HAP-1 (cell line): Measurements from ENCODE around the gene IRX4.

Source experiments
- DNase-seq, 2 experiments: peaks; one replicate each; pipeline ENCODE4 v3.0.0-alpha.2; 2016 to 2020; ENCODE audit warnings: low spot score in 2 of 2
- H3K27me3 ChIP-seq: fragments of 250-450 bp; sonication (Bioruptor Pico); 2 replicates; pipeline ENCODE4 v1.5.1; 2020; ENCODE audit warnings: low read depth, mild to moderate bottlenecking, moderate library complexity
- H3K36me3 ChIP-seq: fragments of 250-450 bp; sonication (Bioruptor Pico); replicated peaks from 2 replicates; pipeline ENCODE4 v1.5.1; 2020; ENCODE audit warnings: mild to moderate bottlenecking
- H3K4me1 ChIP-seq: fragments of 250-450 bp; sonication (Bioruptor Pico); 2 replicates; pipeline ENCODE4 v1.5.1; 2020; ENCODE audit warnings: mild to moderate bottlenecking
- H3K4me3 ChIP-seq: fragments of 250-450 bp; sonication (Bioruptor Pico); 2 replicates; pipeline ENCODE4 v1.5.1; 2020; ENCODE audit warnings: mild to moderate bottlenecking, moderate library complexity
- H3K9me3 ChIP-seq: fragments of 250-450 bp; sonication (Bioruptor Pico); 2 replicates; pipeline ENCODE4 v1.5.1; 2020; ENCODE audit warnings: mild to moderate bottlenecking, moderate library complexity
- in situ Hi-C: fragments of 300-500 bp; cut with MboI; formaldehyde crosslinking; loops from 3 replicates; pipeline ENCODE4 v1.14.3; 2020; ENCODE audit warnings: low sequenced_read_pairs, inconsistent platforms, mixed read lengths

Gene IRX4

DNA sequence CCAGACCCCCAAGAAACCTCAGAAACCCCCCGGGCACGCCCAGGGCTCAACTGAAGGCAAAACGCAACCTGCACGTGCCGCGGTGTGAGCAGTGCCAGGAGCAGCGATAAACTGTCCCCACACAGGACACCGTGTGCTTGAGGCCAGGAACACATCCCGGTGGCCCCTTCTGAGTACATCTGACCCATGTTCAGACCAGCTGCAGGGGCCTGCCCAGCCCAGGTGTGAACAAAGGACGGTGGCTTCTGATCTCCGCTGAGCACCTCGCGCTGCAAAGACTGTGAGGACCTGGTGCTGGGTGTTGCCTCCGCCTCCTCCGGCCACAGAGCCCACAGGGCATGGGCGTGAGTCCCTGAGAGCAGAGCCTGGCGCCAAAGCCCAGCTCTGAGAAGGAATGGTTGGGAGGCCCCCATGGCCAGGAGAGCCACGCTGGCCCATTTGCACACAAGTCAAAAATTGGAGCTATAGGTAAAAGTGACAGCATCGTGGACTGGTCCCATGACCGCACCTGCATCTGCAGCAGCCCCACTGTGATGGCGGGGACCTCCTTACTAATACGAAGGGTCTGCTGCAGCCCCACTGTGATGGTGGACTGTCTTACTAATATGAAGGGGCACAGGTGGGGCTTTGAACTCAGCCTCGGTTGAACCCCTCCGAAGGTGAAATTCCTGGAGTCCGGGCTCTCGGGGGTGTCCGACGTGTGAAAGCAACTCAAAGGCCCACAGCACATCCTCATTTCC, 50.0 kb downstream of the IRX4 start:
- no peaks in the 10 kb centered on the region for H3K4me1 ChIP-seq
- no peaks in the 10 kb centered on the region for H3K9me3 ChIP-seq
- no peak for DNase-seq
- no peaks in the 10 kb centered on the region for H3K27me3 ChIP-seq
- no peaks in the 10 kb centered on the region for H3K36me3 ChIP-seq
- in situ Hi-C loops: no loop called here
- no peak overlapping the region for H3K4me3 ChIP-seq

DNA sequence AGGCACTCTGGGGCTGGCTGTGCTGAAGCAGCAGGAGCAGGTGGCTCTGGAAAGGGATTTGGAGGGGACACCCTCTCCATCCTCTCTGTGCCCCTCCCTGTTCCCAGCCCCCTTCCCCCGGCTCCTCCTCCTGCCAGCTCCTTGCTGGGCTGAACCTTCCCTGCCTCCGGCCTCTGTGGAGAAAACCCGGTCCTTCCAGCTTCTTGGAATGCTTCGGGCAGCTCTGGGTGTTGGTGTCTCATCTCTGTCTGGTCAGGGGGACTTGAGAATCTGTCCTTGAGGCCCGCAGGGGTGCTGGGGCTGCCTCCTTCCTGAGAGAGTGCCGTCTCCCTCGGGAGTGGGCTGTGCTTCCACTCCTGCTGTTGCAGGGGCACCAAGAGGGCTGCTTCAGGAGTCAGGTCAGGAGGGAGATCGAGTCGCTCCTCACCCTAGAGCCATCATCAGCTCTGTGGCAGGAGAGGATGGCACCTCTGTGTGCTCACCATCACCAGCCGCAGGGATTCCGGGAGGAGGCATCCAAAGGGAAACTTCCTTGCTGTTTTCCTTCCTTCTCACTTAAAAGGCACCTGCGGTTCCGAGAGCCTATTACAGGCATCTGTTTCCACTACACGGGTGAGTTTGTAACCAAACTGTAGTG, 50.9 kb downstream of the IRX4 start:
- Histone ChIP-seq H3K36me3 (no peaks in the 10 kb centered on the region), H3K27me3 (no peaks in the 10 kb centered on the region), H3K4me1 (no peaks in the 10 kb centered on the region), H3K4me3 (no peak overlapping the region), H3K9me3 (no peaks in the 10 kb centered on the region)
- in situ Hi-C loops: no loop called here
- no peak for DNase-seq

- in situ Hi-C loops: no loop called here
- Histone ChIP-seq H3K27me3 (no peaks in the 10 kb centered on the region), H3K36me3 (no peaks in the 10 kb centered on the region), H3K4me1 (no peaks in the 10 kb centered on the region), H3K4me3 (no peak overlapping the region), H3K9me3 (no peaks in the 10 kb centered on the region)
- no peak for DNase-seq
Observed at GRCh38 chr5:1831257-1831656, 51.5 kb downstream of the IRX4 start.

DNA sequence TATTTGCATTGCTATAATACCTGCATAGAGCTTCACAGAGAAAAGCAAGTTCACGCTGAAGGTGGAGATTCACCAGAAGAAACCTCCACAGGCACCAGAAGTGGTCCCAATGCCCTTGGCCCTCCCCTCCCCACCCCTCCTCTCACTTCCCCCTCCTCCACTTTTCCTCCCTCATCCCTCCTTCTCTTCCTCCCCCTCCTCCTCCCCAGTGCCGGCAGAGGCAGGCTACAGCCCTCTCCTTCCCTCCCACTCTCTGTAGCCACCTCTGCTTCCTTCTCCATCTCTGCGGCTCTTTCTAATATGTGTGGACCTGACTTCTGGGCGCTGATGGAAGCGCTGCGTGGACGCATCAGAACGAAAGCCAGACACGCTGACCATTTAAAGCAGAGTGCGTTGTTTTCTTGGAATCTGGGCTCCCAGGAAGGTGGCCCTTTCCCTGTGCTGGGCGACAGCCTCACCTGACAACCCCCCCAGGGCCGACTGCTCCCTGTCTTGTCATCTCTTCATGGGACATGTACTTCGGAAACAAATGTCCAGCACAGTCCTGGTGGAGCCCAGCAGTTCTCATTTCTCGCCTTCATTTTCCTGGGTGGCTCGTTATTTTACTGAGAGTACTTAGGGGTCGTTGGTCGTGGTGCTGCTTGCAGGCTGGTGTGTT, 52.0 kb downstream of the IRX4 start:
- no peak for DNase-seq
- no peaks in the 10 kb centered on the region for H3K4me1 ChIP-seq
- no peaks in the 10 kb centered on the region for H3K36me3 ChIP-seq
- H3K4me3 ChIP-seq: no peak overlapping the region
- in situ Hi-C loops: no loop called here
- no peaks in the 10 kb centered on the region for H3K27me3 ChIP-seq
- H3K9me3 ChIP-seq: no peaks in the 10 kb centered on the region

DNA sequence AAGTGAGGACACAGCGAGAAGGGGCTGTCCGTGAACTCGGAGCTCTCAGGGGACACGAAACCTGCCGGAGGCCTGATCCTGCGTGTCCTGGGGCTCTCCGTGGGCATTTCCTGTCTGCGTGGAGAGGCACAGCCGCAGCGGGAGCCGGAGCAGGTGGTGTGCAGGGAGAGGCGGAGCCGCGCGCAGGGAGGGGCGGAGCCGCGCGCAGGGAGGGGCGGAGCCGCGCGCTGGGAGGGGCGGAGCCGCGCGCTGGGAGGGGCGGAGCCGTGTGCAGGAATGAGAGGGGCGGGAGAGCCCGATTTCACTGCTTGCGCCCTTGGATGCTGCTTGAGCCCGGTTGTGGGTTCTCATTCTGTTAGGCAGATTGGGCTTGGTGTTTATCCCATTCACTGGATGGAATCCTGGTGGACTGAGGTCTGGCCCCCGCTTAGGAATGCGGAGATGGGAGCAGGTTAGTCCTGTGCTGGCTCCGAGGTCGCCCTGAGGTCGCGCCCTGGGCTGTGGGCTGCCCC, 54.8 kb downstream of the IRX4 start:
- Histone ChIP-seq H3K27me3 (no peaks in the 10 kb centered on the region), H3K4me3 (no peak overlapping the region), H3K4me1 (no peaks in the 10 kb centered on the region), H3K36me3 (peaks cover 5% of the 10 kb centered on the region; the same call in 1 of the 2 replicates), H3K9me3 (no peaks in the 10 kb centered on the region)
- no peak for DNase-seq
- in situ Hi-C loops: no loop called here
